ENCODE measurements around the gene CEP192.

DNA sequence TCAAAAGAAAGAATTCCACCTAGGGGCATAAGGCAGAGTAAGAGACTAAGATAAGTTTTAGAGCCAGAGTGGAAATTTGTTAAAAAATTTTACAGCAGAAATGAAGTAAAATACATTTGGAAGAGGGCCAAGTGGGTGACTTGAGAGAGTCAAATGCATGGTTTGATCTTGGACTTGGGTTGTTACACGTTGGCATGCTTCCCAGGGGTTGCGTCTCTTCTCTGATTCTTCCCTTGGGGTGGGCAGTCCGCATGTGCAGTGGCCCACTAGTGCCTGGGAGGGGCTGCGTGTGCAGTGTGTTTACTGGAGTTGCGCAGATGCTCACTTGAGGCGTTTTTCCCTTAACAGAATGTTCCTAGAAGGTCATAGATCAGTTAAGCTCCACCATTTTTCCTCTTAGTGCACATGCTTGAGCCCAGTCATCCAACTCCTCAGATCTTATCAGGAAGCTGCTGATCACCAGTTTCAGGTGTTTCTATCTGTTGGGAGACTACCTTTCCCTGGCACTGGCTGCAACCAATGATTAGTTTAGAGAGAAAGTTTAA lies 30.2 kb upstream of the CEP192 start:
- TF ChIP-seq CTCF (IDR thresholded peaks at IDR 0.05) (no peak), POLR2AphosphoS5 (IDR thresholded peaks at IDR 0.05; ENCODE audit: low read depth, low read length) (no peak), ELF1 (IDR thresholded peaks at IDR 0.05) (no peak), TAF1 (IDR thresholded peaks at IDR 0.05; ENCODE audit: borderline replicate concordance, low read depth, low read length) (no peak), NRF1 (IDR thresholded peaks at IDR 0.05; ENCODE audit: low read depth, low read length) (no peak), CHD2 (IDR thresholded peaks at IDR 0.05; ENCODE audit: low read length, partially characterized antibody) (no peak), FOSL2 (IDR thresholded peaks at IDR 0.05; ENCODE audit: borderline replicate concordance, low read depth) (no peak), TCF12 (IDR thresholded peaks at IDR 0.05) (no peak), RFX5 (IDR thresholded peaks at IDR 0.05; ENCODE audit: low read length) (no peak), GABPA (IDR thresholded peaks at IDR 0.05; ENCODE audit: low read depth) (no peak), RAD21 (IDR thresholded peaks at IDR 0.05; ENCODE audit: low read length) (no peak), FOXJ3 (CRISPR knock-in tag; IDR thresholded peaks at IDR 0.05) (no peak)
- TF ChIP-seq, protein P1, sequence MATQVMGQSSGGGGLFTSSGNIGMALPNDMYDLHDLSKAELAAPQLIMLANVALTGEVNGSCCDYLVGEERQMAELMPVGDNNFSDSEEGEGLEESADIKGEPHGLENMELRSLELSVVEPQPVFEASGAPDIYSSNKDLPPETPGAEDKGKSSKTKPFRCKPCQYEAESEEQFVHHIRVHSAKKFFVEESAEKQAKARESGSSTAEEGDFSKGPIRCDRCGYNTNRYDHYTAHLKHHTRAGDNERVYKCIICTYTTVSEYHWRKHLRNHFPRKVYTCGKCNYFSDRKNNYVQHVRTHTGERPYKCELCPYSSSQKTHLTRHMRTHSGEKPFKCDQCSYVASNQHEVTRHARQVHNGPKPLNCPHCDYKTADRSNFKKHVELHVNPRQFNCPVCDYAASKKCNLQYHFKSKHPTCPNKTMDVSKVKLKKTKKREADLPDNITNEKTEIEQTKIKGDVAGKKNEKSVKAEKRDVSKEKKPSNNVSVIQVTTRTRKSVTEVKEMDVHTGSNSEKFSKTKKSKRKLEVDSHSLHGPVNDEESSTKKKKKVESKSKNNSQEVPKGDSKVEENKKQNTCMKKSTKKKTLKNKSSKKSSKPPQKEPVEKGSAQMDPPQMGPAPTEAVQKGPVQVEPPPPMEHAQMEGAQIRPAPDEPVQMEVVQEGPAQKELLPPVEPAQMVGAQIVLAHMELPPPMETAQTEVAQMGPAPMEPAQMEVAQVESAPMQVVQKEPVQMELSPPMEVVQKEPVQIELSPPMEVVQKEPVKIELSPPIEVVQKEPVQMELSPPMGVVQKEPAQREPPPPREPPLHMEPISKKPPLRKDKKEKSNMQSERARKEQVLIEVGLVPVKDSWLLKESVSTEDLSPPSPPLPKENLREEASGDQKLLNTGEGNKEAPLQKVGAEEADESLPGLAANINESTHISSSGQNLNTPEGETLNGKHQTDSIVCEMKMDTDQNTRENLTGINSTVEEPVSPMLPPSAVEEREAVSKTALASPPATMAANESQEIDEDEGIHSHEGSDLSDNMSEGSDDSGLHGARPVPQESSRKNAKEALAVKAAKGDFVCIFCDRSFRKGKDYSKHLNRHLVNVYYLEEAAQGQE (IDR thresholded peaks at IDR 0.05; ENCODE audit: low read depth, low read length): no peak
- TF ChIP-seq, protein P2, sequence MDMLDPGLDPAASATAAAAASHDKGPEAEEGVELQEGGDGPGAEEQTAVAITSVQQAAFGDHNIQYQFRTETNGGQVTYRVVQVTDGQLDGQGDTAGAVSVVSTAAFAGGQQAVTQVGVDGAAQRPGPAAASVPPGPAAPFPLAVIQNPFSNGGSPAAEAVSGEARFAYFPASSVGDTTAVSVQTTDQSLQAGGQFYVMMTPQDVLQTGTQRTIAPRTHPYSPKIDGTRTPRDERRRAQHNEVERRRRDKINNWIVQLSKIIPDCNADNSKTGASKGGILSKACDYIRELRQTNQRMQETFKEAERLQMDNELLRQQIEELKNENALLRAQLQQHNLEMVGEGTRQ (IDR thresholded peaks at IDR 0.05; ENCODE audit: borderline replicate concordance, low read depth, low read length): no peak

All from SK-N-SH (cell line).